ENCODE measurements around the gene CYP46A1.

GRCh38 chr14:99643343-99643742, 40.8 kb upstream of the CYP46A1 start:
- TF ChIP-seq CTCF (IDR thresholded peaks at IDR 0.05) (no peak), EZH2 (IDR thresholded peaks at IDR 0.05) (no peak), EZH2phosphoT487 (IDR thresholded peaks at IDR 0.05) (no peak)

Data from neural progenitor cell (in vitro differentiated cells).